Measurements from ENCODE around the gene INTS1. TPM values are rescaled to one million over a fixed set of nuclear protein-coding genes. Genes with fewer than 3 reads are reported as not detected.

Gene INTS1
- total RNA-seq, 1 experiment from 2014 or later, result 161 TPM

- TF ChIP-seq MAX (CRISPR knock-in tag; IDR thresholded peaks at IDR 0.05), result no peak
- TF ChIP-seq FOXK1 (CRISPR knock-in tag; IDR thresholded peaks at IDR 0.05), result no peak
- no peak for TF ChIP-seq IRF1 (CRISPR knock-in tag; IDR thresholded peaks at IDR 0.05)
- no peak for TF ChIP-seq ATF1 (CRISPR knock-in tag; IDR thresholded peaks at IDR 0.05)
- no peak for TF ChIP-seq GABPB1 (CRISPR knock-in tag; IDR thresholded peaks at IDR 0.05)
- no peak for TF ChIP-seq ZNF396 (CRISPR knock-in tag; IDR thresholded peaks at IDR 0.05; ENCODE audit: borderline replicate concordance)
- TF ChIP-seq CTCF (IDR thresholded peaks at IDR 0.05), result peak; percentile 95
- ATAC-seq, result peak; percentile 82
- DNase-seq (ENCODE audit: low spot score), result peak; percentile 89
- Mint-ChIP-seq H3K4me1 (no peaks in the 10 kb centered on the region; the same call in 1 of the 2 replicates), H3K4me3 (no peak overlapping the region), H3K27me3 (ENCODE audit: low read depth) (no peaks in the 10 kb centered on the region; the same call in 1 of the 2 replicates), H3K27ac (no peak overlapping the region), H3K9me3 (no peaks in the 10 kb centered on the region), H3K36me3 (no peaks in the 10 kb centered on the region)
- CTCF ChIA-PET, result interaction anchor here (0.5 to 3.3 kb wide), 55 partner anchors 9 to 372 kb away, joined by 3 to 28 read pairs (median 5); partner anchors contain the start of gene MICALL2
- POLR2A ChIA-PET, result no interaction called here
These were observed 71.6 kb downstream of the INTS1 start for GRCh38 chr7:1432411-1433082.

- Mint-ChIP-seq H3K27me3 (ENCODE audit: low read depth) (no peaks in the 10 kb centered on the region; the same call in 1 of the 2 replicates), H3K9me3 (no peaks in the 10 kb centered on the region), H3K4me3 (no peak overlapping the region), H3K4me1 (no peaks in the 10 kb centered on the region; the same call in 1 of the 2 replicates), H3K36me3 (no peaks in the 10 kb centered on the region), H3K27ac (no peak overlapping the region)
- DNase-seq (ENCODE audit: low spot score), result no peak
- POLR2A ChIA-PET, result no interaction called here
- CTCF ChIA-PET, result interaction anchor here (0.5 to 3.3 kb wide), 50 partner anchors 9 to 371 kb away, joined by 3 to 28 read pairs (median 6); partner anchors contain the start of gene MICALL2
- peak; percentile 8 for ATAC-seq
- no peak for TF ChIP-seq HMGXB4 (CRISPR knock-in tag; IDR thresholded peaks at IDR 0.05)
- no peak for TF ChIP-seq USF2 (CRISPR knock-in tag; IDR thresholded peaks at IDR 0.05)
- TF ChIP-seq MXD4 (CRISPR knock-in tag; IDR thresholded peaks at IDR 0.05; ENCODE audit: borderline replicate concordance), result no peak
- TF ChIP-seq CREB1 (CRISPR knock-in tag; IDR thresholded peaks at IDR 0.05), result no peak
- TF ChIP-seq NFYB (CRISPR knock-in tag; conservative IDR thresholded peaks at IDR 0.05; ENCODE audit: low read depth), result no peak
- no peak for TF ChIP-seq JUN (CRISPR knock-in tag; IDR thresholded peaks at IDR 0.05)
- no peak for TF ChIP-seq MLX (CRISPR knock-in tag; IDR thresholded peaks at IDR 0.05)
- TF ChIP-seq PRRX2 (CRISPR knock-in tag; IDR thresholded peaks at IDR 0.05), result no peak
- no peak for TF ChIP-seq E2F5 (CRISPR knock-in tag; IDR thresholded peaks at IDR 0.05)
- no peak for TF ChIP-seq ZNF121 (CRISPR knock-in tag; IDR thresholded peaks at IDR 0.05)
- no peak for TF ChIP-seq CTCF (IDR thresholded peaks at IDR 0.05)
- TF ChIP-seq FOXJ3 (CRISPR knock-in tag; IDR thresholded peaks at IDR 0.05; ENCODE audit: borderline replicate concordance), result no peak
- TF ChIP-seq ZNF281 (CRISPR knock-in tag; IDR thresholded peaks at IDR 0.05), result no peak
- no peak for TF ChIP-seq HMGA2 (CRISPR knock-in tag; IDR thresholded peaks at IDR 0.05)
These were observed 72.4 kb downstream of the INTS1 start for GRCh38 chr7:1431634-1432380.
